Hematopoietic multipotent progenitor cell treated with erythropoietin and hydrocortisone succinate and interleukin-3 and kit ligand, for 15 days (in vitro differentiated cells): ENCODE measurements around the gene KIAA2012.
"Not testable (repeated sequence)": the region's sequence is repeated elsewhere in the genome, so short reads cannot be mapped to it uniquely, and the experiment has no call there.

Experiments used
- DNase-seq: peaks from one replicate; pipeline ENCODE4 v3.0.0-alpha.2; 2015; ENCODE audit warnings: low spot score

Gene KIAA2012

DNA sequence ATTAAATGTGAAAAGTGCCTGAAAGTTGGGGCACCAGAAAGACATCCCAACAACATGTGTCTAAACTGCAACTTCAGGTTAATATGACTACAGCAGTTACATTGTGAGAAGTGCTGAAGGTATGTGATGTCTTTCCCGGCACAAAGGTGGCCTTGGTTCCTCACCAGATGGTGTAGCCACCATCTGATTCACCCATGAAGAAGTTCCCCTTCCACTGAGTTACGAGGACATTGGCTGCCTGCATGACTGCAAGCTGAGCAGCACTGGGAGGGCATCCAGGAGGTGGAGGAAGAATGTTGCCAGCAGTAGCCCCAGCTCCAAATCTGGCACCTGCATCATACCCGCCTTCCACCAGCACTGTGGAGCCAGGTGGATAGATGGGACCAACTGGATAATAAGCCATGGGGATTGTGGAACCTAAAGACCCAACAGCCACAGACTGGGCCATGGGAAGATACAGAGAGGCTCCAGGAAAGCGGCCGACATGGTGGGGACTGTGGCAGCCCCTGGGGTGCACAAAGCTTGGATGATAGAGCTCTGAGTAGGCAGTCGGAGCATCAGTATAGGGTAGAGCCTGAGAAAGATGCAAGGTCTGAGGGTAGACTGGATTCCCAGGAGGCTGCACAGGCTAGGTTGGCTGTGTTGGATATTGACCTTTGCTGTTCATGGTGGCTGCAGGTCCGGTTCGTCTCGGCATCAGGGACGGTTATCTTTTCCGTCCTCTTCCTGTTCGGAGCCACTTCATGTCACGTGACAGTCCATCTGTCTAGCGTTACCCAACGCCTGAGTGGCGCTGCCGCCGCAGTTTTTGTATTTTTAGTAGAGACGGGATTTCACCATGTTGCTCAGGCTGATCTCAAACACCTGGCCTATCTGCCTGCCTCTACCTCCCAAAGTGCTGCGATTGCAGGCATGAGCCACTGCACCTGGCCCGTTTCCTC, 128.4 kb downstream of the KIAA2012 start:
- no peak for DNase-seq

DNA sequence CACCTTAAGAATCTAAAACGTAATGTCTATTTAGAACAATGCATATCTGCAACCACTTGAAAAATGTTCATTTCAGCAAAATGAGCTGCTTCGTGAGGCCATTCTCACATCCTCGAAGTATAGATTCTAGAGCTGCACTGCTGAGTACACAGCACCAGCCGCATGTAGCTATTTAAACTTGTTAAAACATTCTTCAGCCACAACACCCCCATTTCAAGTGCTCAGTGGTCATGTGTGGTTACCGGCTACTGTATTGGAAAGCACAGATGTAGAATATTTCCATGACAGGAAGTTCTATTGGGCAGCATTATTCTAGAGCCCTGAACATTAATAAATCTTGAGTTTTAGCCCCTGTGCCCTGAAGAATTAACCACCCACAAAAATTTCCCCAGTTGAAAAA, 130.3 kb downstream of the KIAA2012 start:
- DNase-seq, result no peak

DNA sequence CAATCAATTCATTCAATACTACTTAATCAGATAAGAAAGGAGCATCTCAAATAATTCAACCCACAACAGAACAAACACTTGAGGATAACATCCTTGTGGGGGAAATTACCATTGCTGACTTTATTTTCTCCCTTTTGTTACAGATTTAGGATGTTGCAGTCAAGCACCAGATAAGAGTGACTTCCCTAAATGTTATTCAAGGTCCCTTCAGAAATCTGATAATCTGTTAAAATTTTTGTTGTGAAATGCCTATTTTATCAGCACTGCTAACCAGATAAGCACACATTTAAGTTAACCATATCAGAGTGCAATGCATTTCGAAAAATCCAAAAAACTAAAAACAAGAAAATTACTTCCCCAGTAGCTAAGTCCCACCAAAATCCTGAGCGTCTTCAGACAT, 131.8 kb downstream of the KIAA2012 start:
- no peak for DNase-seq

DNA sequence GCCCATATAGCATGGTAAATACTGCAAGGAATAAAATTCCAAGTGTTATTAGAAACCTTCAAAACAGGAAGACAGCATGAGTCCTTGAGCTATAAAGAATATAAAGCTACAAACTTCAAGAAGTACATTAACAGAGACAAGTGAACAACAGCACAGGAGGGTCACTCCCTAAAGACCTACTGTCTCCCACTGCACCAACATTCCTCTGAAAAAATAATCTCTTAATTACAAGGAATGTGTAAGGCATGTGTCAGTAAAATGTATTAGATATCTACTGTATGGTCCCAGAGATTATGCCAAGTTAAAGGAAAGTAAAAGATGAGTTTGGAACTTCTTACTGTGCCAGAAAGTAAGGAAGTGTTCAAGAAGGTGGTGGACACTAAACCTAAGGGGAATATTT, 135.5 kb downstream of the KIAA2012 start:
- DNase-seq, result no peak

DNA sequence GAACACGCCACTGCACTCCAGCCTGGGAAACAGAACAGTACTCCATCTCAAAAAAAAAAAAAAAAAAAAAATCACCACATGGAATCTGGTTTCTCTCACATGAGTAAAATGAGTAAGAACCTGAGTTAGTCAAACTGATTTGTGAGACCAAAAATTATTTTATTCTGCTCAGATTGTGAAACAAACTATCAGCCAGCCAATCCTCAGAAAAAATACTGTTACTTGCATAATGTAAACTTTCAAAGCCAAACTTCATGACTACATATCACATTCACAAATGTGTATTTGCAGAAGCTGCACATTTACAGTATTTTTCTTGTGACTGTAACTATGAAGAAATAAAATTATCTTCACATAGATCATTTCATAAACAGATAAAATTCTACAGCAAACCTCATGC, 142.1 kb downstream of the KIAA2012 start:
- DNase-seq, result no peak

DNA sequence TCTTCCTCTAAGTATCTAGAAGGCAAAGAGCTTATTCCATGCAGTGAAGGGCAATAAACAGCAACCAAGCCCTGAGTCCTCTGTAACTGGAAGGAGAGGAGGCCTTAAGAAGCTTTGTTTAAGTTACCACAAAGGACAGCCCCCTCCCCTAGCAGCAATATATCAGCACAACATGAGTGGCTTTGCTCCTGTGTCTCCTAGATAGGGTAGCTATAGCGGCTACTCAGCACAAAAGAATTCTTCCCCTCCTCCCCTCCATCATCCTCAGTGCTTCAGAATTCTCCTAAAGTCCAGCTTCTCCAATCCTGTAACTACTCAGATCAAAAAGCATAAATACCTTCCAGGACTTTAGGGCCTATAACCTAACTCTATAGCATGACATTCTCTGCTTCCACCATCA, 148.8 kb downstream of the KIAA2012 start:
- DNase-seq, result no peak

DNA sequence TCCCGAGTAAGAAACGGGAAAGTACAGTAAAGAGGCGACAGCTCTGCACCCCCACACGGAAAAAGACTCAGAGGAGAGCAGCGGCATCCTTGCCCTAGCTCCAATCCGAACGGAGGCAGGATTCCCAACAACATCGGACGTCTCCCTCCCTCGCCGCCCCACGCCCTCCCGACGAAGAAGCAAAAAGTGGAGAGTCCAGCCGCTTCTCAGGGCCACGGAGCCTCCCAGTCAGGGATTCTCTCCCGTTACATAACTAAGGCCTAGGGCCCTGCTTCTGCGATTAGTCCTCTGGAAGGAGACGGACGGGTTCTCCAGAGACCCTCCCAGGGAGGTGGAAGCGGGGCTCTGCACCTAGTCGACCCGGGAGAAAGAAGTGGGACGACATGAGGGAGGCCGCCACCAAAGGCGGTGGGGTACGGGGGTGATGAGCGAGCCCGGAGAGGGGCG, 164.8 kb downstream of the KIAA2012 start:
- no peak for DNase-seq

DNA sequence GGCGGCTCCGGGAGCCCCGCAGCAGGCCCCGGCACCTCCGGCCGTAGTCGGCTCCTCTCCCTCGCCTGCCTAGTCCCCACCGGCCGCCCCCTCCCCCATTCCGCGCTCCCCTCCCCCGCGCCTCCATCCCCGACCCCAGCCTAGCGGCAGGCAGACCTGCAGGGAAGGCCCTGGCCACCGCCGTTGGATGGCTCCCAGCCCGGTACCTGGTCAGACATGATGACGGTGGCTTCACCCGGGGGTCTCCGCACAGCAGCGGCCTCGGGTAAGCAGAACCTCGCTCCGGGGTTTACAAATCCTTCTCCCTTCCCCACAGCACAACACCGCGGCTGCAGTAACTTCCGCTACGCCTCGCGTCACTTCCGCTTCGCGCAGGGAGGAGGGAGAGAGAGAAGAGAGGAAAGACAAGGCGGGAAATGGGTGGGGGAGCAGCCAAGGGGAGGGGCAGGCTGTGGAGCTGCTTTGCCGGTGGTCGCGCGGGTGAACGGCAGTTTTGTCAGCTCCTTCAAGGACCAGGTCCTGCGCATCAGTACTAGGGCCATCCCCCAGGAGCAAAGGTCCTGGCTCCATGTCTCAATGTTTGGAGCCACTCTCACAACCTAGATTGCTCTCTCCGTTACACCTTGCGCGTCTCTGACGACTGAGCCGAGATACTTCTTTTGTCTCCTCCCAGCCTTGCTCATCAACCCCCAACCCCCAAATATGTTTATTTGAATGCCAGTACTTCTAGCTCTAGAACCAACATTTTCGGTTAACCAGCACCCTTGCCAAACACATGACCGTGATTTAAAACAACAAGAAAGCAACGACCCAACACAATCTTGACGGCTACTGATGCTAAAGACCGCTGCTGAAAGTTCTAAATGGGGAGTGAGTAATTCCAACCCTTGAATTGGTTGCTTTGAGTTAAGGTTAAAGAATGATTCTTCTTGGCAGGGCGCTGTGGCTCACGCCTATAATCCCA, 165.5 kb downstream of the KIAA2012 start, which contains the start of gene SUMO1:
Gene SUMO1, minus strand, starts transcription at position 364 of the 964 bp plus-strand sequence. Its CDS starts 146 bp downstream, at position 218.
- DNase-seq, result peak; percentile 82

DNA sequence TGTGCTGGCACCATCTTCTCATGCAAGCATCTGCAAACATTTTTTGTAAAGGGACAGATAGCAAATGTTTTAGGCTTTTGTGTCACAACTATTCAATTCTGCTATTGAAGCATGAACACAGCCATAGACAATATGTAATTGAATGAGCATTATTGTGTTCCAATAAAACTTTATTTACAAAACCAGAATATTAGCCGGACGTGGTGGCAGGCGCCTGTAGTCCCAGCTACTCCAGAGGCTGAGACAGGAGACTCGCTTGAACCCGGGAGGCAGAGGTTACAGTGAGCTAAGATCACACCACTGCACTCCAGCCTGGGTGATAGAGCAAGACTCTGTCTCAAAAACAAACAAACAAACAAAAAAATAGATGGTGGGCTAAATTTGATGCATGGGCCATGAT, 174.7 kb downstream of the KIAA2012 start:
- DNase-seq, result not testable (repeated sequence)

DNA sequence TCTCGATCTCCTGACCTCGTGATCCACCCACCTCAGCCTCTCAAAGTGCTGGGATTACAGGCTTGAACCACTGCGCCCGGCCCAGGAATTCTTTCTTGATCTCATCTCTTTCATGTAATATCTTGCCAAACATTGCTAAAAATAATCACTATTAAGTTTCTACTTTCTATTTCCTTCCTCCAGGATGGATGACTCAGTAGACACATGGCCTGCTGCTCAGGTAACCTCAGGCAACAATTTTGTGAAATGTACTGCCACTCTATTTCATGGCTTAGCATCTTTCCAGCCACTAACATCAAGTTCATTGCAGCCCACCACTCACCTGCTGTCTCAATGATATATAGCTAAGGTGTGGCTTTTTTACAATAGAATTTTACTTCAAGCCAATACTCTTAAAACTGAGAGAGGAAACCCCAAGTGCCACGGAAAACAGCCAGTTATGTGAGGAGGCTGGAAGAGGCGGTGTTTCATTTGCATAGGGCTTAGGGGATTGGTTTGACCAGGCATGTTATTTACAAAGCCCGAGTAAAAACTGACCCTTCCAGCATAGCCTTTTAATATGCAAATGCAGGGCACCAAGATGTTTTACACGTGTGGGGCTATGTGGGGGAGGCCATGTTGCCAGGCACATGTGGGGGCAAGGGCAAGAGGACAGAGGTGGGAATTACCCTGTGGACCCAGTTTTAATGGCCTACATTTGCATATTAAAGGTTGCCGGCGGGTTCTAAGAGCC, 176.6 kb downstream of the KIAA2012 start:
- no peak for DNase-seq

DNA sequence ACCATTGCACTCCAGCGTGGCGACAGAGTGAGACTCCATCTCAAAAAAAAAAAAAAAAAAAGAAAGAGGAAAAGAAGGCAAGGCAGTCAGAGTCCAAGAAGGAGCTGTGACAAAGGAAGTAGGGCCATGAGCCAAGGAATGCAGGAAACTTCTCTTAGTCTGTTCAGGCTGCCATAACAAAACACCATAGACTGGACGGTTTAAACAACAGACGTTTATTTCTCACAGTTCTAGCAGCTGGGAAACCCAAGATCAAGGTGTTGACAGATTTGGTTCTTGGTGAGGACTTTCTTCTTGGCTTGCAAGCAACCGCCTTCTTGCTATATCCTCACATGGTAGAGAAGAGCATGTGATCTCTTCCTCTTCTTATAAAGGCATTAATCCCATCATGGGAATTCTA, 178.4 kb downstream of the KIAA2012 start:
- no peak for DNase-seq
